ENCODE data around the gene SRI.
"Not testable (repeated sequence)": the region's sequence is repeated elsewhere in the genome, so short reads cannot be mapped to it uniquely, and the experiment has no call there.

SRI gene, protein sequence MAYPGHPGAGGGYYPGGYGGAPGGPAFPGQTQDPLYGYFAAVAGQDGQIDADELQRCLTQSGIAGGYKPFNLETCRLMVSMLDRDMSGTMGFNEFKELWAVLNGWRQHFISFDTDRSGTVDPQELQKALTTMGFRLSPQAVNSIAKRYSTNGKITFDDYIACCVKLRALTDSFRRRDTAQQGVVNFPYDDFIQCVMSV

DNA sequence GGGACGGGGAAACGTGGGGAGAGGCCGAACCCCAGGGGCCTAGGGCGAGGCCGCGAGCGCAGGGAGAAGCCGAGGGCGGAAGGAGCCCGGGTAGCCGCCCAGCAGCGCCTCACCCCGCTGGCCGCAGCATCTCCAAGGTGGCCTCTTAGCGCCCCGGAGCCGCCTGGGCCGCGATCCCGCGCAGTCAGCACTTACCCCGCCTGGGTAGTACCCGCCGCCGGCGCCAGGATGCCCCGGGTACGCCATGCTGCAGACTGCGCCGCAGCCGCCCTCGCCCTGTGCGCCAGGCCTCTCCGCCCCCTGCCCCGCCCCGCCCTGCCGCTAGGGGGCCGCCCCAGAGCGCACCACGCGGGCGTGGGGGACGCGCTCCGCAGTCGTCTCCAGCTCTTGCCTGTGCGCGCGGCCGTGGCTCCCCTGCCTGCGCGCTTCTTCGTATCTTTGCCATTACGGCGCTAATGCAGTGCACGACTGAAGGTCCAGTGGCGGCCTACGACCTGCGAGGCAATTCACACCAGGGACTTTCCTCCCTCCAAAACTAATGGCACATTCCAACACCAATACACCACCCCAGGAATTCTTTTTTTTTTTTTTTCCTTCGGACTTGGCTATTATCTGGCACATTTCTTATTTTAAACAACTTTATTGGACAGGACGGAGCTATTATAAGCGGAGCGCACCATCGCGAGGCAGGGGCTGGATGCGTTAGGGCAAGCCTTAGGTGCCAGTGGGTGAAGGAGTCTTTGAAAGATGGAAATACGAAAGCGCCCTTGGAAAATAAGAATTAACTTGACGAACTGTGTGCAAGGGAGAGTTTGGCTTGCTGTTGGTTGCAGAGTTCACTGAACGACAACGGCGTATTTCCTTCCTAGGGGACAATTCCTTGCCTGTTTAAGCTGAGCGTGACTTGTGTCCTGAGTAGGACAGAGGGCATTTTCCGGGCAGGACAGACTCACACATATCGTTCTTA lies at the start of gene SRI:
Gene SRI (minus strand): TSS at position 258 of the 967 bp plus-strand sequence. CDS start 12 bp downstream, at position 246.
- peak; percentile 91 for DNase-seq

DNA sequence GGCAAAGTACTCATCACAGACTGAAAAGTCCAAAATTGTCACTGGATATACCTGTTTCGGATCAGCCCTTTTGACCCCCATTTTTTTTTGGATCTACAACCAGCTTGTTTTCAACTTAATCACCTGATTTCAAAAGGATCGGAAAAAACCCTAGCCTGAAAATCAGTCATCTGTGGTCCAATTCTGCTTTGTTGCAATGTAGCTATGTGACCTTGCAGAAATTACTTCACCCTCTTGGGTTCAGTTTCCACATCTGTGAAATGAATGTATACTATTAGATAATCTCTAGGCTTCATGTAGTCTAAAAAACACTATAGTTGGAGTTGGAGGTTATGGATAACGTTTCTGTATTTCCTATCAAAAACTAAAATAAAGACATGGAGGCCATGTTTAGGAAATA lies 49.7 kb upstream of the SRI start:
- DNase-seq: no peak

DNA sequence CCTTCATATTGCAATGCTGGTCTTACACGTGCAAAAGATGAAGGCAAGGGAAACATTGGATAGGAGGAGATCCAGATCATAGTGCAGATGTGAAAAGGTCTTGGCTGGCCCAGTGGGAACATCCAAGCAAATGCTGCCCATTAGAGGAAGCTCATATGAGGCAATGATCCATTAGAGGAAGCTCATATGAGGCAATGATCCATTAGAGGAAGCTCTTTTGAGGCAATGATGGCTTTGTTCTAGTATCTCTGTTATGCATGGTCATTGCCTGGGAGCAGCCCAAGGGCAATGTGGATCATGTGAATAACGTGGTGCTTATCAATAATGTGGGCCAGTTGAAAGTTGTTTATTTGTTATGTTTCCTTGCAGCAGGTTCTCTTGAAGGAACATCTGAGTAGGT lies 49.0 kb upstream of the SRI start:
- no peak for DNase-seq

GRCh38 chr7:88268051-88268450 lies 48.2 kb upstream of the SRI start:
- no peak for DNase-seq

- no peak for DNase-seq
These were observed 47.6 kb upstream of the SRI start for GRCh38 chr7:88267421-88267820.

- not testable (repeated sequence) for DNase-seq
These were observed 45.1 kb upstream of the SRI start for GRCh38 chr7:88264987-88265386.

DNA sequence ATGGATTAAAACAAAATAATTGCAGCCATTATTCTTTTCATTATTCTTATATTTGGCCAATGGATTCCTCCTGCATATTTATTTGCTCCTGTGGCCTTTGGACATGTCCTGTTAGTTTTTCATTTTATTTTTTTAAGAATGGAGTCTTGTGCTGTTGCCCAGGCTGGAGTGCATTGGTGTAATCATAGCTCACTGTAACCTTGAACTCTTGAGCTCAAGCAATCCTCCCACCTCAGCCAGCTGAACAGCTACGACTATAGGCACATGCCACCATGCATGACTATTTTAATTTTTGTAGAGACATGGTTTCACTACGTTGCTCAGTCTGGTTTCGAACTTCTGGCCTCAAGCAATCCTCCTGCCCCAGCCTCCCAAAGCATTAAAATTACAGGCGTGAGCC lies 42.7 kb upstream of the SRI start:
- DNase-seq: no peak

- no peak for DNase-seq
These were observed 40.9 kb upstream of the SRI start for GRCh38 chr7:88260719-88261118.

- no peak for DNase-seq
These were observed 40.0 kb upstream of the SRI start for GRCh38 chr7:88259656-88260380.

- DNase-seq: not testable (repeated sequence)
These were observed 38.5 kb upstream of the SRI start for GRCh38 chr7:88258296-88258695.

GRCh38 chr7:88256906-88257305 lies 37.1 kb upstream of the SRI start:
- no peak for DNase-seq

DNA sequence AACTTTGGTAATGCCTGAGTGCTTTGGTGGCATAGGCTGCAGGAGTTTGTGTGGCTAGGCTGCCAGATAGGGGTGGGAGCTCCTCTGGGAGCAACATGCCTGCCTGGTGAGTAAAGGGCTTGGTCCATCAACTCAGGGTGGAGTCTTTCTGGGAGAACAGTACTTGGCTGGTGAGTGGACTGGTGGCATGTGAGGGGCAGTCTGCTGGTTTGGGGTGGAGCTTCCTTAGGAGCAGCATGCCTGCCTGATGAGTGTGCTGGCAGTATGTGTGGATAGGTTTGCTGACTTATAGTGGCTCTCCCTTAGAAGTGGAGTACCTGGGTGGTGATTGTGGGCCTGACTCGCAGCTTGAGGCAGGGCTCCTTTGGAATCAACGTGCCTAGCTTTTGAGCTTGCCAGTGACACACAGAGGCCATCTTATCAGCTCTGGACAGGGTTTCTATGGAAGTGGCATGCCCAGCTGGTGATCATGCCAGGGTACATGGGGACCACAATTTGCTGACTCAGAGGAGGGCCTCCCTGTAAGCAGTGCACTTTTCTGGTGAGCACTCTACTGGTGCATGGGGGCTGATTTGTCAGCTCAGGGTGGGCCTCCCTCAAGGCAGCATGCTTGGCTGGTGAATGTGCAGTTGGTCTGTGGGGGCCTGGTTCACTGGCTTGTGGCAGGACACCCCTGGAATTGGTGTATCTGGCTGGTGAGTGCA lies 35.0 kb upstream of the SRI start:
- no peak for DNase-seq

- DNase-seq: no peak
These were observed 33.8 kb upstream of the SRI start for GRCh38 chr7:88253640-88254039.

DNA sequence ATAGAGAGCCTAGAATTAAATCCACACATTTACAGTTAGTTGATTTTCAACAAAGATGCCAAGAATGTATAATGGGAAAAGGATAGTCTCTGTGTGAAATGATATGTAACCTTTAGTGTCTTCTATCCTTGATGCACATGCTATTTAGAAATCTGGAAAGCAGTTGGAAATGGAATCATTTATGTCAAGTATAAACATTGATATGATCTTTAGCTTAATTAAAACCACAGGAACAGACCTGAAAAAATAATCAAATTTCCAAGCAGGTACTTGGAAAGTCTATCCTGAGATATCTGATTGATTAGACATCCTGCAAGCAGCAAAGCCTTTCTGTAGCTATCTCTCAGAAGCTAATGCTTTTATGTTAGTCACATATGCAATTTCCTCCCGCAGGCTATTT lies 24.4 kb upstream of the SRI start:
- no peak for DNase-seq

DNA sequence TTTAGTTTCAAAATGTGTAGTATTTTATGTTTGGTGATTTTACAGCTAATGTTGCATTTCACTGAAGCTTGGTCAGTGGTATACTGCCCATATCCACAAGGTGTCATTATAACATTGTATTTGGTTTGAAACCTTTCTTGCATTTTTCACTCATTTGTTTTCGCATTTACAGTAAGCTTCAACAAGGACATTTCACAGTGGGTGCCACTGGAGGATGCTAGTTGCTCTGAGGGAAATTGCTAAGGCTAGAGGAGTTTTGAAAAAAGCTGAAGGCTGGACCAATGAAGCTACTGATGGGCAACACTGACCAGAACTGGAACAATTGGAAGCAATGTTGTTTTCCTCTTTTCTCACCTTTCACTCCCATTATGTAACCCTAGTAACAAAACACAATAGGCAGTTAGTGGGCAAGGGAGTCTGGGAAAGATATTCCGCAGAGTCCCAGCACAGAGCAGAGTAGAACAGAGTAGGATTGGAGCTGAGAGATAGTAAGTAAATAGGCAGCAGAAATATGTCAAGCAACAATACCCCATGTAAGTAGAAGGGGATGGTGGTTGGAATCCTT lies 23.6 kb upstream of the SRI start:
- DNase-seq: no peak

DNA sequence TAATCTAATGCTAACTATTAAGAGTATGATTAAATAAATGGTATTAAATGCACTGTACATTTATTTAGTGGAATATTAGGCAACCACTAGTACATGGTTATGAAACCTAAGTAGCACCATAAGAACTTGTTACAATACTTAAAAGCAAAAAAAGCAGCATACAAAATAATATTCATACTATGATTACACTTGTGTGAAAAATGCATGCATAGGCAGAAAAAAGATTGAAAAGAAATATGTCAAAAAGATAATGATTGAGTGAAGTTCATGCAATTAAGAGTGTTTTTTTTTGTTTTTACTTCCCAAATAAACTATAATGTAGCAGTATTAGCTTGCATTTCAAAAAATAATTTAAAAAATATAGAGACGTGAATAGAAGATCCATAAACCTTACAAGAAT lies 20.0 kb upstream of the SRI start:
- no peak for DNase-seq

DNA sequence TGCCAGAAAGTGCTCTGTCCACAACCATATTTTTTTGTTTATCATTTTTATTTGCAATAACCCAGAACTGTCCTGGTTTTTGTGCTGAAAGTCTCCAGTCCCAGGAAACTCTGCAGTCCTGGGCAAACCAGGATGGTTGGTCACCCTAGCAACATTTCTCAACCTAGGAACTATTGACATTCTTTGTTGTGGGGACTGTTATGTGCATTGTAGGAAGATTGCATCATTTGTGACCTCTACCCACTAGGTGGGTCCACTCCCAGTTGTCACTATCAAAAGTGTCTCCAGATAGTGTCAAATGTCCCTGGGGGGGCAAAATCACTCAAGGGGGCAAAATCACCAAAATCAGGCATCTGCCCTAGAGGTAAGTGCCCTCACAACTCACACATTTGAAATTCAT lies 14.0 kb upstream of the SRI start:
- no peak for DNase-seq

DNA sequence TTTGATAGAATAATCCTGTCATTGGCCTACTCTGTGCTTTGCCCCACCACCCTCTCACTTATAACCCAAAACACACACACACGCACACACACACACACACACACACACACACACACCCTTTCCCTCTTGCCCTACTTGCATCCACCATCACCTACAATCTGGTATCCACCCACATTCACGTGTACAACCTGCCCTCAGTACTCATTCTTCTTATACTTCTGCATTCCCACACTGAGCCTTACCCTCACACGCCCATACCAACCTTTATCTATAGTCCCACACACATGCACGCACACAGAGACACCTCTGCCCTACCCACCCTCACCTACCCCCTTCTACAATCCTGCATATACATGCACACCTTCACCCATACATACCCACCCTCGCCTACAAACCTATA lies 10.8 kb upstream of the SRI start:
- no peak for DNase-seq

DNA sequence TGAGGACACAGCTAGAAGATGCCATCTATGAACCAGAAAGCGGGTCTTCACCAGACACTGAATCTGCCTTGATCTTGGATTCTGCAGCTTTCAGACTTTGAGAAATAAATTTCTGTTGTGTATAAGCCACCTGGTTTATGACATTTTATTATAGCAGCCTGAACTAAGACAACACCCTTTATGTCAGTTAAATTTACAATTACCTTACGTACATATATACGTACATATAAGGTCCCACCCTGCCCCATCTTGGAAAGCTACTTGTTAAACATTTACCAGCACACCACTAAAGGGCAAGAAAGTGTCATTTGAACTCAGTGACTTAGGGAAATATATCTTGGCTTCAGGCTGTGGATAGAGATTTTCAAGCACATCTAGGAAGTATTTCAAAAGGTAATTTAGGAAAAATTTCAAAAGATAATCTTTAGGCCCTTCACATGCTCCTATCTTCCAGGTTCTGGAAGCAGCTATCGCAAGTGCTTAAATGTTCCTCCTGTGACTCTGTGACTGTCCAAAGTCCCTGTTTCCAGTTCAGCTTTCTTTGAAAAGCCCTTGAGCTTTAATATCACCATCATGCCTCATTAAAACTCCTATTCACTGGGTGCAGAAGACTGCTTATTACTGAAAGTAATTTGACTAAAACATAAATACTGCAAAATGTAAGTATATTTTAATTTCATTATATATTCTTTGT lies 9.6 kb upstream of the SRI start:
- DNase-seq: no peak

GRCh38 chr7:88226886-88227516 lies 7.2 kb upstream of the SRI start:
- no peak for DNase-seq

DNA sequence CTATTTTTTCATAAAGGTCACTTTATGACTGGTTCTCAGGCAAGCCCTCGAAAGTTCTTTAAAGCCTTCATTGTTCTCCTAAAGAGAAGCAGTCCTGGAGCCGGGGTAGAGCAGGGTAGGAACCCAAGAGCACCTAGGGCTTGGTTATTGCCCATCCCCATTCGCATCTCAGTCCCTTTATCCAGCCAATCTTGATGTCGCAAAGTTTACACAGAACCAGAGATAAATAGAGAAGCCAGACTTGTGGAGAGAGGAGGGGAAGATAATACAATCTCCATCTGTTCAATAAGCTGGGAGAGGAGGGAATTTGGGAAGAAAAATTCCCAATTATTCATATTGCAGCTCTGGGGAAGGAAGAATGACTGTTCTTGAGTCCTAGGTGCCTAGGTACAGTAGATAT lies 6.4 kb upstream of the SRI start:
- no peak for DNase-seq
